Effector memory CD4-positive, alpha-beta T cell (primary cell): ENCODE measurements around the gene KIF2B.
"Not testable (repeated sequence)": the region's sequence is repeated elsewhere in the genome, so short reads cannot be mapped to it uniquely, and the experiment has no call there.

Source experiments
- DNase-seq, 3 donors: peaks; one replicate each; pipeline ENCODE4 v3.0.0-alpha.2; 2020
- H3K27ac ChIP-seq: 2 replicates; pipeline ENCODE4 v1.7.0; 2013; ENCODE audit warnings: mild to moderate bottlenecking, low read length, moderate library complexity; ENCODE audit not compliant: insufficient read depth, poor library complexity, severe bottlenecking
- H3K27me3 ChIP-seq: replicated peaks from 2 replicates; pipeline ENCODE4 v1.7.0; 2013; ENCODE audit warnings: mild to moderate bottlenecking, low read length; ENCODE audit not compliant: insufficient read depth, control insufficient read depth, poor library complexity, severe bottlenecking
- H3K36me3 ChIP-seq: 2 replicates; pipeline ENCODE4 v1.7.0; 2013; ENCODE audit warnings: mild to moderate bottlenecking, low read length, moderate library complexity; ENCODE audit not compliant: control insufficient read depth, insufficient read depth
- H3K4me1 ChIP-seq: 2 replicates; pipeline ENCODE4 v1.7.0; 2013; ENCODE audit warnings: low read length, mild to moderate bottlenecking; ENCODE audit not compliant: control insufficient read depth, insufficient read depth, poor library complexity, severe bottlenecking
- H3K4me3 ChIP-seq: 2 replicates; pipeline ENCODE4 v1.7.0; 2013; ENCODE audit warnings: low read length, low read depth, mild to moderate bottlenecking; ENCODE audit not compliant: insufficient read depth, poor library complexity, severe bottlenecking
- H3K9me3 ChIP-seq: 2 replicates; pipeline ENCODE4 v1.7.0; 2013; ENCODE audit warnings: mild to moderate bottlenecking, low read length, moderate library complexity; ENCODE audit not compliant: control insufficient read depth

The KIF2B gene

DNA sequence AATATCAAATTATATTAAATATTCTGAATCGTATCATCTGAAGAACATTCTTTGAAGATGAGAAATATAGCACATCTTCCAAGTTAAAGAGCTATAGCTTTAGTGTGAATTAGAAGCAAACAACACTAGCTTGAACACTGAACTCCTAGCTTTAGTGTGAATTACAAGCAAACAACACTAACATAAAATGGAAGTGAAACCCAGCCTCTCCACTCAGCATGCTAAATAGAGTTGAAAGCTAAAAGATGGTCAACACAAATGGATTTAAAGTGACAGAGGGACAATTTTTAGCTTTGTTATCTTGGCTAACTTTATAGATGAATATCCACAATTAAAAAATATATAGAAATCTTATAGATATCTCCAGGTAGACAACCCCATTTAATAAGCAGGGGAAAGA, 4.5 kb upstream of the KIF2B start:
- no peaks in the 10 kb centered on the region for H3K27me3 ChIP-seq
- DNase-seq = no peak
- H3K36me3 ChIP-seq = no peaks in the 10 kb centered on the region
- H3K27ac ChIP-seq = no peak overlapping the region
- no peaks in the 10 kb centered on the region for H3K9me3 ChIP-seq
- H3K4me1 ChIP-seq = no peaks in the 10 kb centered on the region
- no peak overlapping the region for H3K4me3 ChIP-seq

DNA sequence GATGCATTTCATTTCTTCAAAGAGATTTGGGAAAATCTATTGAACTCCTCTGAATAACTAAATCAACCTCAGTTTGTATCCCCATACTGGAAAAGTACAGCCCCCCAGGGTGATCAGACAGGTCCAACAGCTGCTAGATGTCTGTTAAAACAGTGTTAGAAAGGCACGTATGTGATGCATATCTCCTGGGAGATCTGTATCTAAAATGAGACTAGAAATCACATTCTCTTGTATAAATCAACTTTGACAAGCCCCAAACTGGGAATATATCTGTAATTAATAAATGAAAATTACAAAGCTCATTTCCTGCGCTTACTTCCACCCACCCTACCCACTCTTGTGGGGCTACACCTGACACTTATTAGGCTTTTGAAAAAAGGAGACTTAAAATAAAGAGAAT, 3.8 kb upstream of the KIF2B start:
- no peaks in the 10 kb centered on the region for H3K36me3 ChIP-seq
- H3K9me3 ChIP-seq = no peaks in the 10 kb centered on the region
- H3K27me3 ChIP-seq = no peaks in the 10 kb centered on the region
- H3K4me1 ChIP-seq = no peaks in the 10 kb centered on the region
- H3K4me3 ChIP-seq = no peak overlapping the region
- no peak overlapping the region for H3K27ac ChIP-seq
- no peak for DNase-seq

- no peaks in the 10 kb centered on the region for H3K36me3 ChIP-seq
- H3K4me3 ChIP-seq = no peak overlapping the region
- H3K4me1 ChIP-seq = no peaks in the 10 kb centered on the region
- no peaks in the 10 kb centered on the region for H3K27me3 ChIP-seq
- no peak overlapping the region for H3K27ac ChIP-seq
- no peak for DNase-seq
- H3K9me3 ChIP-seq = no peaks in the 10 kb centered on the region
Measured at GRCh38 chr17:53819956-53820355, 2.8 kb upstream of the KIF2B start.

- no peak for DNase-seq
Measured at GRCh38 chr17:53823341-53824050, 769 bp downstream of the KIF2B start.

DNA sequence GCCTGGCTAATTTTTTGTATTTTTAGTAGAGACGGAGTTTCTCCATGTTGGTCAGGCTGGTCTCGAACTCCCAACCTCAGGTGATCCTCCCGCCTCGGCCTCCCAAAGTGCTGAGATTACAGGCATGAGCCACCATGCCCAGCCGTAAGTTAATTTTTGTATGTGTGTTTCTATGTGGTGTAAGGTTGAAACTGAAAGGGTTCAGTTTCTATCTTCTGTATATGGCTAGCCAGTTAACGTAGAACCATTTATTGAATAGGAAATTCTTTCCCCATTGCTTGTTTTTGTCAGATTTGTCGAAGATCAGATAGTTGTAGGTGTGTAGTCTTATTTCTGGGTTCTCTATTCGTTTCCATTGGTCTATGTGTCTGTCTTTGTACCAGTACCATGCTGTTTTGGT, 12.0 kb downstream of the KIF2B start:
- H3K36me3 ChIP-seq, H3K4me1 ChIP-seq, DNase-seq, H3K27me3 ChIP-seq, H3K27ac ChIP-seq, H3K4me3 ChIP-seq, H3K9me3 ChIP-seq: not testable (repeated sequence)

More at GRCh38 chr17:53823341-53824050, 769 bp downstream of the KIF2B start:
- no peaks in the 10 kb centered on the region for H3K27me3 ChIP-seq
- no peaks in the 10 kb centered on the region for H3K4me1 ChIP-seq
- no peaks in the 10 kb centered on the region for H3K36me3 ChIP-seq
- H3K4me3 ChIP-seq = no peak overlapping the region
- H3K9me3 ChIP-seq = no peaks in the 10 kb centered on the region
- no peak overlapping the region for H3K27ac ChIP-seq

DNA sequence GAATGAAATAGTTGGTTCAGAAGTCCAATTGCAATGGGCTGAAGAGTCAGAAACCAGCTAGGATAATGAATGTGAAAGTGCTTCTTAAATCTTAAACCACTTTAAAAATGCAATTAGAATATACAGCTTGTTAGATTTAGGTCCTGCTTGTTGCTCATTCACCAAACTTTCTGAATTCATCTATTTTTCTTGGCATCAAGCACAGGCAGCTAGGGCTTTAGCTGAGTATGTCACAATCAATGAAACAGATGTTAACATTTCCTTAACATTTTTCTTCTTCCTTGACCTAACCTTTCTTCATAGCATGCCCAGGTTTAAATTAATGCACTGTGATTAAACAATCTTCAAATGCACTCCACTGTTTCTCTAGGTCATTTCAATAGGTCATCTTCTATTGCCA, 14.4 kb downstream of the KIF2B start:
- no peaks in the 10 kb centered on the region for H3K9me3 ChIP-seq
- H3K4me3 ChIP-seq = no peak overlapping the region
- no peaks in the 10 kb centered on the region for H3K27me3 ChIP-seq
- no peaks in the 10 kb centered on the region for H3K4me1 ChIP-seq
- DNase-seq = no peak
- H3K27ac ChIP-seq = no peak overlapping the region
- H3K36me3 ChIP-seq = no peaks in the 10 kb centered on the region

GRCh38 chr17:53844491-53845107, 21.9 kb downstream of the KIF2B start:
- no peak overlapping the region for H3K4me3 ChIP-seq
- H3K27me3 ChIP-seq = no peaks in the 10 kb centered on the region
- no peak for DNase-seq
- H3K36me3 ChIP-seq = no peaks in the 10 kb centered on the region
- H3K9me3 ChIP-seq = no peaks in the 10 kb centered on the region
- H3K4me1 ChIP-seq = no peaks in the 10 kb centered on the region
- H3K27ac ChIP-seq = no peak overlapping the region

- H3K36me3 ChIP-seq, H3K4me1 ChIP-seq, DNase-seq, H3K27me3 ChIP-seq, H3K9me3 ChIP-seq, H3K4me3 ChIP-seq, H3K27ac ChIP-seq: not testable (repeated sequence)
Measured at GRCh38 chr17:53871128-53871527, 48.4 kb downstream of the KIF2B start.
